SH-SY5Y (cell line): ENCODE results near the gene ADGRL3.

Experiments
- GATA2 ChIP-seq: IDR thresholded peaks from 2 replicates; pipeline ENCODE4 v1.6.1; 2011; ENCODE audit warnings: mild to moderate bottlenecking, low read depth, low read length
- GATA3 ChIP-seq: IDR thresholded peaks from 2 replicates; pipeline ENCODE4 v1.6.1; 2011; ENCODE audit warnings: low read depth, mild to moderate bottlenecking, low read length, moderate library complexity

- TF ChIP-seq GATA3 (no peak), GATA2 (no peak)
Measured at GRCh38 chr4:61984260-61984909, 784.3 kb downstream of the ADGRL3 start.
